GM18873 (cell line): ENCODE results near the gene TMEM179B.
"Not testable (repeated sequence)": the region's sequence is repeated elsewhere in the genome, so short reads cannot be mapped to it uniquely, and the experiment has no call there.

Source experiments
- ATAC-seq: cut with Tn5 transposase; IDR thresholded peaks from one replicate; pipeline ENCODE4 v1.9.1; 2021; ENCODE audit warnings: mild to moderate bottlenecking, moderate library complexity, moderate number of reproducible peaks; ENCODE audit not compliant: unreplicated experiment, low FRiP score

TMEM179B gene

GRCh38 chr11:62786318-62787004, 741 bp upstream of the TMEM179B start:
- ATAC-seq = peak; percentile 37

GRCh38 chr11:62788991-62789390, 1.8 kb downstream of the TMEM179B start:
- ATAC-seq = no peak

GRCh38 chr11:62789576-62789975, 2.4 kb downstream of the TMEM179B start:
- ATAC-seq = no peak

GRCh38 chr11:62791501-62792201, 4.4 kb downstream of the TMEM179B start, which contains the start of gene TMEM223:
Gene TMEM223 (minus strand): TSS chr11:62792006. CDS start chr11:62791994, 12 bp downstream.
- no peak for ATAC-seq

- no peak for ATAC-seq
These were observed 5.0 kb downstream of the TMEM179B start for GRCh38 chr11:62792202-62792575.

- no peak for ATAC-seq
These were observed 7.1 kb downstream of the TMEM179B start for GRCh38 chr11:62794201-62794775.

GRCh38 chr11:62796281-62796680, 9.1 kb downstream of the TMEM179B start:
- no peak for ATAC-seq

GRCh38 chr11:62799486-62799885, 12.3 kb downstream of the TMEM179B start:
- ATAC-seq = no peak

GRCh38 chr11:62801071-62801470, 13.9 kb downstream of the TMEM179B start:
- no peak for ATAC-seq

GRCh38 chr11:62804310-62805075, 17.3 kb downstream of the TMEM179B start:
- ATAC-seq = peak; percentile 9

GRCh38 chr11:62805076-62805892, 18.1 kb downstream of the TMEM179B start, which contains the start of gene NXF1:
Gene NXF1 (minus strand): TSS chr11:62805440. CDS start chr11:62805356, 84 bp downstream.
- peak; percentile 78 for ATAC-seq

- ATAC-seq = no peak
These were observed 18.8 kb downstream of the TMEM179B start for GRCh38 chr11:62805961-62806441.

GRCh38 chr11:62806611-62807121, 19.5 kb downstream of the TMEM179B start:
- ATAC-seq = no peak

- no peak for ATAC-seq
These were observed 23.5 kb downstream of the TMEM179B start for GRCh38 chr11:62810748-62811147.

- ATAC-seq = no peak
These were observed 24.5 kb downstream of the TMEM179B start for GRCh38 chr11:62811659-62812058.

GRCh38 chr11:62816557-62816956, 29.4 kb downstream of the TMEM179B start:
- no peak for ATAC-seq

GRCh38 chr11:62817129-62817528, 29.9 kb downstream of the TMEM179B start:
- ATAC-seq = no peak

- no peak for ATAC-seq
These were observed 36.5 kb downstream of the TMEM179B start for GRCh38 chr11:62823677-62824076.

GRCh38 chr11:62828130-62828529, 40.9 kb downstream of the TMEM179B start:
- ATAC-seq = not testable (repeated sequence)
